ENCODE measurements around the gene BCL2. TPM values are rescaled to one million over a fixed set of nuclear protein-coding genes. Genes with fewer than 3 reads are reported as not detected.

The BCL2 gene
- polyA plus RNA-seq, 1 of the 3 experiments (the other 2 are of a cell fraction) = 1.5 TPM

DNA sequence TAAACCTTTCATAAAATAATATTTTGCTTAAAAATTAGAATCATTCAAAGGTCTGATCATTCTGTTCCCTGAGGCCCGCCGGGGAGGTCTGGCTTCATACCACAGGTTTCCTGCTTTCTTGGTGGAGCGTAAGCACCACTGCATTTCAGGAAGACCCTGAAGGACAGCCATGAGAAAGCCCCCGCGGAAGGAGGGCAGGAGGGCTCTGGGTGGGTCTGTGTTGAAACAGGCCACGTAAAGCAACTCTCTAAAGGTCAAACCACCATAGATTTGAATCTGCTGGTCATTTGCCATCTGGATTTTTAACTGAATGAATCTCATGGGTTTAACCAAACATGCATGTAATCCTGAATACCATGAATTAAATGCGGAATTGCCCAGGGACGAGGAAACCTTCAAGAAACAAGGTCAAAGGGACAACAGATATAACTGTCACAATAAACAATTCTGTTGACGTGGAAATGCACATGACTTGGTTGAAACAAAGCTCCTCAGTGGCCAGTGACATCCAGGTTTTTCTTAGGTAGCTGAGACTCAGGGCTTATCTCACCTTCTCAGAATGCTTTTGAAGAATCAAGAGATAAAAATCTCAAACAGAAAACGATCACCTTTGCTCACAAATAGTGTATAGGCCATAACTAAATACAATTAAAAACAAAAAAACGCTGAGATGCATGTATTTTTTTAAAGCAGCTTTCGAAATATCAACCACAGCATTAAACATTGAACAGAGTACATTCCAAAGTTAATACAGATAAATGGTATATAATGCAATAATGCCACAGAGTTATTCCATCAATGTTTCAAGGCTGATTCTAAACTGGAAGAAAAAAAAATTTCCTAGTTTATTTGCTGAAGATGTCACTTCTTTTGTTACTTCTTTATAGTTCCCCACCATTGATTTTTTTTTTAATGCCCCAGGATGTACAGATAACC is 193.2 kb downstream of the BCL2 start:
- Histone ChIP-seq H3K9ac (no peak overlapping the region), H2AFZ (ENCODE audit: low read depth) (no peak overlapping the region), H3F3A (replicated peaks; ENCODE audit: insufficient read depth) (no peaks in the 10 kb centered on the region), H3K4me3 (ENCODE audit: low read depth in 2 of 2, low read length in 1 of 2) (no peak overlapping the region), H3K4me1 (ENCODE audit: control insufficient read depth in 1 of 2, insufficient read depth in 2 of 2, low read depth in 1 of 2, low read length in 1 of 2) (peaks cover 0 to 7% of the 10 kb centered on the region in 2 experiments; a peak in 1 of 4 replicates), H3K27me3 (ENCODE audit: insufficient read depth) (no peaks in the 10 kb centered on the region), H3K27ac (ENCODE audit: low read depth in 2 of 2, low read length in 1 of 2) (no peak overlapping the region; a peak in 1 of 4 replicates), H3K9me3 (no peaks in the 10 kb centered on the region), H4K20me1 (ENCODE audit: insufficient read depth) (no peaks in the 10 kb centered on the region), H3K4me2 (no peak overlapping the region), H3K9me2 (no peaks in the 10 kb centered on the region), H3K36me3 (replicated peaks in 1 of 2; ENCODE audit: control insufficient read depth in 1 of 2, insufficient read depth in 2 of 2, low read length in 1 of 2) (peaks cover 0 to 2% of the 10 kb centered on the region in 2 experiments), H3K79me2 (ENCODE audit: insufficient read depth) (no peaks in the 10 kb centered on the region)
- ChIA-PET CTCF (interaction anchor here (0.6 to 0.8 kb wide), 3 partner anchors 32 to 227 kb away, joined by 3 read pairs; no protein-coding TSS in a partner anchor), POLR2A (no interaction called here)
- DNase-seq = no peak
- TF ChIP-seq SIN3A (IDR thresholded peaks at IDR 0.05; ENCODE audit: borderline replicate concordance, low read depth, low read length) = no peak
- no peak for TF ChIP-seq RFX5 (IDR thresholded peaks at IDR 0.05; ENCODE audit: low read length)
- no peak for TF ChIP-seq FOSL2 (IDR thresholded peaks at IDR 0.05; ENCODE audit: borderline replicate concordance, low read depth)
- TF ChIP-seq, protein P1, sequence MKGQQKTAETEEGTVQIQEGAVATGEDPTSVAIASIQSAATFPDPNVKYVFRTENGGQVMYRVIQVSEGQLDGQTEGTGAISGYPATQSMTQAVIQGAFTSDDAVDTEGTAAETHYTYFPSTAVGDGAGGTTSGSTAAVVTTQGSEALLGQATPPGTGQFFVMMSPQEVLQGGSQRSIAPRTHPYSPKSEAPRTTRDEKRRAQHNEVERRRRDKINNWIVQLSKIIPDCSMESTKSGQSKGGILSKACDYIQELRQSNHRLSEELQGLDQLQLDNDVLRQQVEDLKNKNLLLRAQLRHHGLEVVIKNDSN (IDR thresholded peaks at IDR 0.05; ENCODE audit: borderline replicate concordance, low read depth) = no peak
- no peak for TF ChIP-seq FOXM1 (IDR thresholded peaks at IDR 0.05; ENCODE audit: low read depth)
- TF ChIP-seq NFIC (IDR thresholded peaks at IDR 0.05; ENCODE audit: borderline replicate concordance) = no peak
- TF ChIP-seq POLR2AphosphoS5 (IDR thresholded peaks at IDR 0.05; ENCODE audit: low read depth, low read length) = no peak
- no peak for TF ChIP-seq CHD2 (IDR thresholded peaks at IDR 0.05; ENCODE audit: low read length, partially characterized antibody)
- no peak for TF ChIP-seq JUND (IDR thresholded peaks at IDR 0.05)
- no peak for TF ChIP-seq USF2 (IDR thresholded peaks at IDR 0.05; ENCODE audit: borderline replicate concordance, low read depth, low read length)
- TF ChIP-seq ELF1 (IDR thresholded peaks at IDR 0.05) = no peak
- TF ChIP-seq GATA2 (CRISPR knock-in tag; IDR thresholded peaks at IDR 0.05) = no peak
- no peak for TF ChIP-seq RAD21 (IDR thresholded peaks at IDR 0.05; ENCODE audit: low read length)
- no peak for TF ChIP-seq FOXJ3 (CRISPR knock-in tag; IDR thresholded peaks at IDR 0.05)
- no peak for TF ChIP-seq SMC3 (IDR thresholded peaks at IDR 0.05; ENCODE audit: low read depth, low read length)
- no peak for TF ChIP-seq RXRA (IDR thresholded peaks at IDR 0.05; ENCODE audit: borderline replicate concordance, low read depth)
- no peak for TF ChIP-seq EP300 (IDR thresholded peaks at IDR 0.05; ENCODE audit: borderline replicate concordance in 1 of 2, low read depth in 1 of 2, low read length in 1 of 2)
- no peak for TF ChIP-seq RCOR1 (IDR thresholded peaks at IDR 0.05; ENCODE audit: low read length)
- TF ChIP-seq CTCF (IDR thresholded peaks at IDR 0.05) = no peak
- no peak for TF ChIP-seq TEAD4 (IDR thresholded peaks at IDR 0.05; ENCODE audit: borderline replicate concordance, insufficient read depth)
- WGBS (ENCODE audit: low lambda C conversion rate) = 78% methylated on average over 11 of the region's 12 CpGs

Measured in SK-N-SH (cell line).